WTC11 (cell line): ENCODE data around the gene GPR62. TPM values are rescaled to one million over a fixed set of nuclear protein-coding genes. Genes with fewer than 3 reads are reported as not detected.

Experiments used
- ATAC-seq: fragments of 200-7000 bp; cut with Tn5 transposase; 2 replicates; pipeline ENCODE4 v1.10.0; 2021; ENCODE audit warnings: mild to moderate bottlenecking, moderate library complexity
- CTCF ChIA-PET: fragments of 300-600 bp; sonication (Branson Sonifier 250); formaldehyde crosslinking; loops from one replicate; lab custom pipeline; 2021; ENCODE audit warnings: antibody characterized with exemption; lab: Charles Lee
- POLR2A ChIA-PET: fragments of 350-600 bp; sonication (Branson Sonifier 250); formaldehyde crosslinking; loops from one replicate; lab custom pipeline; 2021; ENCODE audit warnings: antibody characterized with exemption; lab: Charles Lee
- DNase-seq: peaks from one replicate; pipeline ENCODE4 v3.0.0; 2021; ENCODE audit warnings: low spot score
- H3K27ac Mint-ChIP-seq: 2 replicates; pipeline ENCODE4 v1.8.0; 2021; ENCODE audit warnings: mixed read lengths
- H3K27me3 Mint-ChIP-seq: 2 replicates; pipeline ENCODE4 v1.8.0; 2021; ENCODE audit warnings: low read depth, mild to moderate bottlenecking, moderate library complexity, mixed read lengths
- H3K36me3 Mint-ChIP-seq: 2 replicates; pipeline ENCODE4 v1.8.0; 2021; ENCODE audit warnings: mixed read lengths
- H3K4me1 Mint-ChIP-seq: 2 replicates; pipeline ENCODE4 v1.8.0; 2022; ENCODE audit warnings: mixed read lengths
- H3K4me3 Mint-ChIP-seq: 2 replicates; pipeline ENCODE4 v1.8.0; 2021; ENCODE audit warnings: mild to moderate bottlenecking, moderate library complexity, mixed read lengths
- H3K9me3 Mint-ChIP-seq: 2 replicates; pipeline ENCODE4 v1.8.0; 2021; ENCODE audit warnings: mixed read lengths
- AFF4 ChIP-seq: sonication (generic); formaldehyde crosslinking; IDR thresholded peaks from 2 replicates; pipeline ENCODE4 v1.8.1; 2023; ENCODE audit warnings: mild to moderate bottlenecking, missing genetic modification reagents, borderline replicate concordance
- ATF6 ChIP-seq: sonication (generic); formaldehyde crosslinking; IDR thresholded peaks from 2 replicates; pipeline ENCODE4 v1.8.1; 2023; ENCODE audit warnings: mild to moderate bottlenecking, missing genetic modification reagents
- CBFB ChIP-seq: sonication (generic); formaldehyde crosslinking; IDR thresholded peaks from 2 replicates; pipeline ENCODE4 v1.8.1; 2022; ENCODE audit warnings: mild to moderate bottlenecking, low read depth, missing genetic modification reagents
- CREB1 ChIP-seq: sonication (generic); formaldehyde crosslinking; IDR thresholded peaks from 2 replicates; pipeline ENCODE4 v1.8.0; 2023; ENCODE audit warnings: mild to moderate bottlenecking, missing genetic modification reagents
- CREM ChIP-seq: sonication (generic); formaldehyde crosslinking; IDR thresholded peaks from 2 replicates; pipeline ENCODE4 v1.8.1; 2022; ENCODE audit warnings: mild to moderate bottlenecking, missing genetic modification reagents, moderate library complexity
- ELF4 ChIP-seq: sonication (generic); formaldehyde crosslinking; IDR thresholded peaks from 2 replicates; pipeline ENCODE4 v1.8.1; 2022; ENCODE audit warnings: low read depth, mild to moderate bottlenecking, moderate library complexity, missing genetic modification reagents
- ETV6 ChIP-seq: sonication (generic); formaldehyde crosslinking; IDR thresholded peaks from 2 replicates; pipeline ENCODE4 v1.8.1; 2022; ENCODE audit warnings: mild to moderate bottlenecking, missing genetic modification reagents
- GRHL2 ChIP-seq: fragments of 250-450 bp; sonication (Bioruptor Pico); IDR thresholded peaks from 2 replicates; pipeline ENCODE4 v1.8.0; 2022; ENCODE audit warnings: mild to moderate bottlenecking, moderate library complexity; ENCODE audit not compliant: insufficient replicate concordance, severe bottlenecking
- MXD4 ChIP-seq: fragments of 250-450 bp; sonication (Bioruptor Pico); IDR thresholded peaks from 2 replicates; pipeline ENCODE4 v1.8.0; 2021; ENCODE audit warnings: mild to moderate bottlenecking, moderate library complexity, borderline replicate concordance
- MYBL2 ChIP-seq: sonication (generic); formaldehyde crosslinking; IDR thresholded peaks from 2 replicates; pipeline ENCODE4 v1.8.1; 2023; ENCODE audit warnings: mild to moderate bottlenecking, moderate library complexity, missing genetic modification reagents
- NR1H2 ChIP-seq: sonication (generic); formaldehyde crosslinking; IDR thresholded peaks from 2 replicates; pipeline ENCODE4 v1.9.0; 2021; ENCODE audit warnings: mild to moderate bottlenecking, moderate library complexity, missing genetic modification reagents
- PRDM15 ChIP-seq: sonication (generic); formaldehyde crosslinking; IDR thresholded peaks from 2 replicates; pipeline ENCODE4 v1.8.0; 2022; ENCODE audit warnings: missing genetic modification reagents
- RELA ChIP-seq: sonication (generic); formaldehyde crosslinking; IDR thresholded peaks from 2 replicates; pipeline ENCODE4 v1.8.1; 2022; ENCODE audit warnings: missing genetic modification reagents, mild to moderate bottlenecking, borderline replicate concordance
- SP1 ChIP-seq: sonication (generic); formaldehyde crosslinking; conservative IDR thresholded peaks from 2 replicates; pipeline ENCODE4 v1.8.1; 2022; ENCODE audit warnings: missing genetic modification reagents
- total RNA-seq: library from RNA; stranded (reverse); gene quantifications from 3 replicates; pipeline ENCODE4 v1.2.3, GENCODE V29; 2021
- TF ChIP-seq, protein P1 (sequence below): sonication (generic); formaldehyde crosslinking; IDR thresholded peaks from 2 replicates; pipeline ENCODE4 v1.8.1; 2023; ENCODE audit warnings: mild to moderate bottlenecking, missing genetic modification reagents, moderate library complexity
- TF ChIP-seq, protein P2 (sequence below): sonication (generic); formaldehyde crosslinking; IDR thresholded peaks from 2 replicates; pipeline ENCODE4 v1.8.0; 2023; ENCODE audit warnings: missing genetic modification reagents
- TF ChIP-seq, protein P3 (sequence below): sonication (generic); formaldehyde crosslinking; IDR thresholded peaks from 2 replicates; pipeline ENCODE4 v1.8.1; 2022; ENCODE audit warnings: low read depth, mild to moderate bottlenecking, moderate library complexity, missing genetic modification reagents, borderline replicate concordance
- TF ChIP-seq, protein P4 (sequence below): fragments of 250-450 bp; sonication (Bioruptor Pico); IDR thresholded peaks from 2 replicates; pipeline ENCODE4 v2.1.2; 2022; ENCODE audit warnings: mild to moderate bottlenecking, moderate library complexity

Gene GPR62
- total RNA-seq, 1 experiment from 2014 or later: 0.24 TPM

DNA sequence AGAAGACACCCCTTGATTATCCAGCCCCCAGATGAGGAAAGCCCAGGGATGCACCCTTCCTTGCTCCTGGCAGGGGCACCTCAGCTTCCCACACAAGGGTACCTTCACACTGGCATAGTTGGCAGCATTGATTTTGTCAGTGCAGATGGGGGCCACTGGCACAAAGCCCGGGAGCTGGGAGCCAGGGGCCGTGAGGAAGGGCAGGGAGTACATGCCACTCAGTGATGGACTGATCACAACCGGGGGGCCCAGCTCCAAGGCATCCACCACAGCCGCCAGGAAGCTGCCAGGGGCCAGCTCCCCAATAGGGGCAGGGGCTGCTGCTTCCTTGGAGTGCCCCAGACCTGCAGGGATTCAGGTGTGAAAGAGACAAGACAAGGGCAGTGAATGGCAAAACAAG, 14.7 kb downstream of the GPR62 start:
- Mint-ChIP-seq H3K27me3 (peaks cover 27% of the 10 kb centered on the region), H3K4me1 (peaks cover 48% of the 10 kb centered on the region), H3K9me3 (no peaks in the 10 kb centered on the region), H3K4me3 (no peak overlapping the region), H3K27ac (no peak overlapping the region), H3K36me3 (no peaks in the 10 kb centered on the region)
- ChIA-PET POLR2A (interaction anchor here (0.6 to 3.7 kb wide), 7 partner anchors 9 to 277 kb away, joined by 3 to 23 read pairs (median 4); partner anchors contain the start of genes ACY1, GPR62, PARP3 and RPL29), CTCF (interaction anchor here (0.9 to 6.3 kb wide), 9 partner anchors 13 to 261 kb away, joined by 3 to 43 read pairs (median 3); partner anchors contain the start of genes ACY1, GPR62, PARP3 and RRP9)
- TF ChIP-seq NR1H2 (CRISPR knock-in tag): no peak
- TF ChIP-seq ATF6 (CRISPR knock-in tag): no peak
- TF ChIP-seq, protein P1, sequence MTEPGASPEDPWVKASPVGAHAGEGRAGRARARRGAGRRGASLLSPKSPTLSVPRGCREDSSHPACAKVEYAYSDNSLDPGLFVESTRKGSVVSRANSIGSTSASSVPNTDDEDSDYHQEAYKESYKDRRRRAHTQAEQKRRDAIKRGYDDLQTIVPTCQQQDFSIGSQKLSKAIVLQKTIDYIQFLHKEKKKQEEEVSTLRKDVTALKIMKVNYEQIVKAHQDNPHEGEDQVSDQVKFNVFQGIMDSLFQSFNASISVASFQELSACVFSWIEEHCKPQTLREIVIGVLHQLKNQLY (CRISPR knock-in tag): no peak
- TF ChIP-seq SP1 (CRISPR knock-in tag): no peak
- no peak for TF ChIP-seq ELF4 (CRISPR knock-in tag)
- TF ChIP-seq, protein P2, sequence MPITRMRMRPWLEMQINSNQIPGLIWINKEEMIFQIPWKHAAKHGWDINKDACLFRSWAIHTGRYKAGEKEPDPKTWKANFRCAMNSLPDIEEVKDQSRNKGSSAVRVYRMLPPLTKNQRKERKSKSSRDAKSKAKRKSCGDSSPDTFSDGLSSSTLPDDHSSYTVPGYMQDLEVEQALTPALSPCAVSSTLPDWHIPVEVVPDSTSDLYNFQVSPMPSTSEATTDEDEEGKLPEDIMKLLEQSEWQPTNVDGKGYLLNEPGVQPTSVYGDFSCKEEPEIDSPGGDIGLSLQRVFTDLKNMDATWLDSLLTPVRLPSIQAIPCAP (CRISPR knock-in tag): no peak
- no peak for TF ChIP-seq MYBL2
- no peak for TF ChIP-seq ETV6 (CRISPR knock-in tag)
- DNase-seq (no peak), ATAC-seq (no peak)

- Mint-ChIP-seq H3K4me1 (peaks cover 46% of the 10 kb centered on the region), H3K9me3 (no peaks in the 10 kb centered on the region), H3K4me3 (no peak overlapping the region), H3K36me3 (no peaks in the 10 kb centered on the region), H3K27ac (no peak overlapping the region), H3K27me3 (peaks cover 27% of the 10 kb centered on the region)
- DNase-seq: no peak
- ChIA-PET CTCF (interaction anchor here (1.7 to 6.3 kb wide), 3 partner anchors 12 to 82 kb away, joined by 5 to 43 read pairs (median 41); partner anchors contain the start of genes ACY1, PARP3 and RRP9), POLR2A (interaction anchor here (3.7 kb wide), 1 partner anchor 12 kb away, joined by 23 read pairs; the partner anchor contains the start of gene ACY1)
- no peak for ATAC-seq
- TF ChIP-seq, protein P3, sequence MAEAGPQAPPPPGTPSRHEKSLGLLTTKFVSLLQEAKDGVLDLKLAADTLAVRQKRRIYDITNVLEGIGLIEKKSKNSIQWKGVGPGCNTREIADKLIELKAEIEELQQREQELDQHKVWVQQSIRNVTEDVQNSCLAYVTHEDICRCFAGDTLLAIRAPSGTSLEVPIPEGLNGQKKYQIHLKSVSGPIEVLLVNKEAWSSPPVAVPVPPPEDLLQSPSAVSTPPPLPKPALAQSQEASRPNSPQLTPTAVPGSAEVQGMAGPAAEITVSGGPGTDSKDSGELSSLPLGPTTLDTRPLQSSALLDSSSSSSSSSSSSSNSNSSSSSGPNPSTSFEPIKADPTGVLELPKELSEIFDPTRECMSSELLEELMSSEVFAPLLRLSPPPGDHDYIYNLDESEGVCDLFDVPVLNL (CRISPR knock-in tag): no peak
- TF ChIP-seq GRHL2 (CRISPR knock-in tag): no peak
- TF ChIP-seq RELA: no peak
- no peak for TF ChIP-seq CREB1
- no peak for TF ChIP-seq MXD4 (CRISPR knock-in tag)
- TF ChIP-seq PRDM15 (CRISPR knock-in tag): no peak
- no peak for TF ChIP-seq AFF4 (CRISPR knock-in tag)
- TF ChIP-seq, protein P4, sequence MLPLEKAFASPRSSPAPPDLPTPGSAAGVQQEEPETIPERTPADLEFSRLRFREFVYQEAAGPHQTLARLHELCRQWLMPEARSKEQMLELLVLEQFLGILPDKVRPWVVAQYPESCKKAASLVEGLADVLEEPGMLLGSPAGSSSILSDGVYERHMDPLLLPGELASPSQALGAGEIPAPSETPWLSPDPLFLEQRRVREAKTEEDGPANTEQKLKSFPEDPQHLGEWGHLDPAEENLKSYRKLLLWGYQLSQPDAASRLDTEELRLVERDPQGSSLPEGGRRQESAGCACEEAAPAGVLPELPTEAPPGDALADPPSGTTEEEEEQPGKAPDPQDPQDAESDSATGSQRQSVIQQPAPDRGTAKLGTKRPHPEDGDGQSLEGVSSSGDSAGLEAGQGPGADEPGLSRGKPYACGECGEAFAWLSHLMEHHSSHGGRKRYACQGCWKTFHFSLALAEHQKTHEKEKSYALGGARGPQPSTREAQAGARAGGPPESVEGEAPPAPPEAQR (CRISPR knock-in tag): no peak
- TF ChIP-seq CBFB (CRISPR knock-in tag): no peak
- no peak for TF ChIP-seq CREM (CRISPR knock-in tag)
These were observed 15.6 kb downstream of the GPR62 start for GRCh38 chr3:51970606-51971300.
